Retinal pigment epithelial cell (primary cell): ENCODE data around the gene PKD1L1.
"Not testable (repeated sequence)": the region's sequence is repeated elsewhere in the genome, so short reads cannot be mapped to it uniquely, and the experiment has no call there.

Source experiments
- DNase-seq: peaks from one replicate; pipeline ENCODE4 v3.0.0-alpha.2; 2010; ENCODE audit warnings: low read depth
- H3K4me3 ChIP-seq: 2 replicates; pipeline ENCODE4 v1.5.1; 2011; ENCODE audit warnings: mild to moderate bottlenecking, low read length, control low read depth, moderate library complexity
- TF ChIP-seq, protein P1 (sequence below): conservative IDR thresholded peaks from 2 replicates; pipeline ENCODE4 v1.5.1; 2011; ENCODE audit warnings: low read depth, low read length, control low read depth, inconsistent platforms

The PKD1L1 gene, protein sequence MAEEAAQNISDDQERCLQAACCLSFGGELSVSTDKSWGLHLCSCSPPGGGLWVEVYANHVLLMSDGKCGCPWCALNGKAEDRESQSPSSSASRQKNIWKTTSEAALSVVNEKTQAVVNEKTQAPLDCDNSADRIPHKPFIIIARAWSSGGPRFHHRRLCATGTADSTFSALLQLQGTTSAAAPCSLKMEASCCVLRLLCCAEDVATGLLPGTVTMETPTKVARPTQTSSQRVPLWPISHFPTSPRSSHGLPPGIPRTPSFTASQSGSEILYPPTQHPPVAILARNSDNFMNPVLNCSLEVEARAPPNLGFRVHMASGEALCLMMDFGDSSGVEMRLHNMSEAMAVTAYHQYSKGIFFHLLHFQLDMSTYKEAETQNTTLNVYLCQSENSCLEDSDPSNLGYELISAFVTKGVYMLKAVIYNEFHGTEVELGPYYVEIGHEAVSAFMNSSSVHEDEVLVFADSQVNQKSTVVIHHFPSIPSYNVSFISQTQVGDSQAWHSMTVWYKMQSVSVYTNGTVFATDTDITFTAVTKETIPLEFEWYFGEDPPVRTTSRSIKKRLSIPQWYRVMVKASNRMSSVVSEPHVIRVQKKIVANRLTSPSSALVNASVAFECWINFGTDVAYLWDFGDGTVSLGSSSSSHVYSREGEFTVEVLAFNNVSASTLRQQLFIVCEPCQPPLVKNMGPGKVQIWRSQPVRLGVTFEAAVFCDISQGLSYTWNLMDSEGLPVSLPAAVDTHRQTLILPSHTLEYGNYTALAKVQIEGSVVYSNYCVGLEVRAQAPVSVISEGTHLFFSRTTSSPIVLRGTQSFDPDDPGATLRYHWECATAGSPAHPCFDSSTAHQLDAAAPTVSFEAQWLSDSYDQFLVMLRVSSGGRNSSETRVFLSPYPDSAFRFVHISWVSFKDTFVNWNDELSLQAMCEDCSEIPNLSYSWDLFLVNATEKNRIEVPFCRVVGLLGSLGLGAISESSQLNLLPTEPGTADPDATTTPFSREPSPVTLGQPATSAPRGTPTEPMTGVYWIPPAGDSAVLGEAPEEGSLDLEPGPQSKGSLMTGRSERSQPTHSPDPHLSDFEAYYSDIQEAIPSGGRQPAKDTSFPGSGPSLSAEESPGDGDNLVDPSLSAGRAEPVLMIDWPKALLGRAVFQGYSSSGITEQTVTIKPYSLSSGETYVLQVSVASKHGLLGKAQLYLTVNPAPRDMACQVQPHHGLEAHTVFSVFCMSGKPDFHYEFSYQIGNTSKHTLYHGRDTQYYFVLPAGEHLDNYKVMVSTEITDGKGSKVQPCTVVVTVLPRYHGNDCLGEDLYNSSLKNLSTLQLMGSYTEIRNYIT (N-terminal part only)

DNA sequence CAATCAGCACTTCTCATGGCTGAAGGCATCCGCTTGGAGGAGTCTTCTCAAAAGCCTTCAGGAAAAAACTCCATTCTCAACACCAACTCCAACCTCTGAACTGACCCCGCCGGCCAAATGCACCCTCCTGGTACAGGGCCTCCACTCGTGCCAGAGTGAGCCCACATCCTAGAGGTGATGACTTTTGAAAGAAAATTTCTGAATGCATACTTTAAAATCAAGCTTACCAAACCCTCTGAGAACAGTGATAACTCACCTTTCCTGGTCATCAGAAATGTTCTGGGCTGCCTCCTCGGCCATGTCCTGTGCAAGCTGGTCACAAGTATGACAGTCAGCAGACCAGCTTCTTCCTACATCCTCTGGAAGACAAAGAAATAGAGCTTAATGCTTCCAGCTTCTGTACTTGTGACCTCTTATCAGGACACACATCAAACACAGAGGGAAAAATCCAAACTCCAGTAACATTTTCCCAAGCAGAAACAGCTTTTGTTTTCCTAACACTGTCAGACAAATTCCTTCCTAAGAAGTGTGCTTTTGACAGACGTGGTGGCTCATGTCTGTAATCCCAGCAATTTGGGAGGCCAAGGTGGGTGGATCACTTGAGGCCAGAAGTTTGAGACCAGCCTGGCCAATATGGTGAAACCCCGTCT, at the start of gene PKD1L1:
Gene PKD1L1, minus strand, starts transcription at position 326 of the 650 bp plus-strand sequence. Its CDS starts 26 bp downstream, at position 300.
- no peak for DNase-seq
- no peak within 1 kb of the TSS for H3K4me3 ChIP-seq
- TF ChIP-seq, protein P1, sequence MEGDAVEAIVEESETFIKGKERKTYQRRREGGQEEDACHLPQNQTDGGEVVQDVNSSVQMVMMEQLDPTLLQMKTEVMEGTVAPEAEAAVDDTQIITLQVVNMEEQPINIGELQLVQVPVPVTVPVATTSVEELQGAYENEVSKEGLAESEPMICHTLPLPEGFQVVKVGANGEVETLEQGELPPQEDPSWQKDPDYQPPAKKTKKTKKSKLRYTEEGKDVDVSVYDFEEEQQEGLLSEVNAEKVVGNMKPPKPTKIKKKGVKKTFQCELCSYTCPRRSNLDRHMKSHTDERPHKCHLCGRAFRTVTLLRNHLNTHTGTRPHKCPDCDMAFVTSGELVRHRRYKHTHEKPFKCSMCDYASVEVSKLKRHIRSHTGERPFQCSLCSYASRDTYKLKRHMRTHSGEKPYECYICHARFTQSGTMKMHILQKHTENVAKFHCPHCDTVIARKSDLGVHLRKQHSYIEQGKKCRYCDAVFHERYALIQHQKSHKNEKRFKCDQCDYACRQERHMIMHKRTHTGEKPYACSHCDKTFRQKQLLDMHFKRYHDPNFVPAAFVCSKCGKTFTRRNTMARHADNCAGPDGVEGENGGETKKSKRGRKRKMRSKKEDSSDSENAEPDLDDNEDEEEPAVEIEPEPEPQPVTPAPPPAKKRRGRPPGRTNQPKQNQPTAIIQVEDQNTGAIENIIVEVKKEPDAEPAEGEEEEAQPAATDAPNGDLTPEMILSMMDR: no peak

DNA sequence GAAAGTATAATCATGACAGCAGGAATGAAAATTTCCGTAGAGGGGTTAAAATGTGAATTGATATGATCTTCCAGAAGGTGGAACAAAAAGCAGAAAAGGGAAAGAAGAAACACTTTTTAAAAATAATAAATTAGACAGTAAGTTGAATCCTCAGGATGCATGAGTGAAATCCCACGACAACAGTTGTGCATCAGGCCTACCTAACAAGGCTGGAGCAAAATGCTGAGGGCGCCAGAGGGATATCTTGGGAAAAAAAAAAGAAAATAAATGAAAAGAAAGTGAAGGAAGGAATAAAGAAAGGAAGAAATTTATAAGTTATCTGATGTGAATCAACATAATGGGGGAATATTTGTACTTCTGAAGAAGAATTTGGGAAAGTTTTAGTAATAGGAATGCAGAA, 44.2 kb upstream of the PKD1L1 start:
- no peak for DNase-seq
- peak overlapping the region; percentile 62 for H3K4me3 ChIP-seq
- TF ChIP-seq, protein P1: peak; percentile 19

DNA sequence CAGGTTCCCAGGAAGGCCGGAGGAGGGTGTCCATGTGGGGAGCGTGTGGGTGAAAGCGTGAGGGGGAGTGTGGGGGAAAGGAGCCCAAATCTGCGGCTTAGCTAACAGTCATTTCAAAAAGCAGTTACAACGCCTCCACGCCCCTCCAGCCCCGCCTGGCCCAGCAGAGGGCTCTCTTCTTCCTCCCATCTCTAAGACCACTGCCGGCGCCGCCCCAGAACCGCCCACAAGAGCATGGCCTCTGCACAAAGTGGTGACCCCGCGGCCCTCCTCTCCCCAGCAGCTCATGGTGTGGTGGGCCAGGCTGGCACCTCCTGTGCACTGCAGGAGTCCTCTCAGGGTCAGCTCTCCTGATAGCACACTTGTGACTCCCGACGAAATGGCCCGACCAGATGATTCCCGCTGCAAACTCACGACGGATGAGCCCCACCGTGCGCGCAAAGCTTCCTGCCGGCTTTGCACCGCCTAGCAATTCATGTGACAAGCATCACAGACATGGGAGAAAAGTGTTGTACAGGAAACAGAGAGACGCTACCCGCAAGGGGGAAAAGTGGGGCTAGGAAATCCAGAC, 43.6 kb upstream of the PKD1L1 start:
- TF ChIP-seq, protein P1: peak; percentile 80
- DNase-seq: peak; percentile 30
- peak overlapping the region; percentile 62 for H3K4me3 ChIP-seq

DNA sequence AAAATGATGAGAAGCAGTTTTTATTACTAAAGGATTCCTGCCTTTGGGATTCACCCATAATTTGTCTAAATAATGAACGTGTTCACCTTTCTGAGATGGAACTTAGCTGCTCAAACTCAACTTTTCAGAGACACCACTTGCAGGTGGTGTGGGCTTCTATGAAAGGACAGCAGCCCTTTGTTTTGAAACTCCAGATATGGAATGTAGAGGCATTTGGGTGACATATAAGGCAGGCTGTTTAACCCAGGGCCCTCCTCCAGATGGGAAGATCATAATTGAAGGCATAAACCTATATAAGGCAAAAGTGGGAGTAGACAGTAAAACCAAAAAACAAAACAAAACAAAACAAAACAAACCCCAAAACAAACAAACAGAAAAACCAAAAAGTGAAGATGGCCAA, 43.0 kb upstream of the PKD1L1 start:
- H3K4me3 ChIP-seq: no peak overlapping the region
- TF ChIP-seq, protein P1: no peak
- DNase-seq: no peak

DNA sequence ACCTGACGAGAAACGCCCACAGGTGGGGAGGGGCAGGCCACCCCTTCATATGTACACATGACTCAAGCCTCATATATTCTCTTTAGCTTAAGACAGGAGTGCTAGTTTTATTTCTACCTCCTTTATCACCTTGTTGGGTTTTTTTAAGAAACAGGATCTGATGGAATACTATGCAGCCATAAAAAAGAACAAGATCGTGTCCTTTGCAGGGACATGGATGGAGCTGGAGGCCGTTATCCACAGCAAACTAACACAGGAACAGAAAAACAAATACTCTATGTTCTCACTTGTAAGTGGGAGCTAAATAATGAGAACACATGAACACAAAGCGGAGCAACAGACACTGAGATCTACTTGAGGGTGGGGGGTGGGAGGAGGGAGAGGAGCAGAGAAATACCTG, 42.3 kb upstream of the PKD1L1 start:
- no peak for DNase-seq
- TF ChIP-seq, protein P1: no peak
- H3K4me3 ChIP-seq: no peak overlapping the region

DNA sequence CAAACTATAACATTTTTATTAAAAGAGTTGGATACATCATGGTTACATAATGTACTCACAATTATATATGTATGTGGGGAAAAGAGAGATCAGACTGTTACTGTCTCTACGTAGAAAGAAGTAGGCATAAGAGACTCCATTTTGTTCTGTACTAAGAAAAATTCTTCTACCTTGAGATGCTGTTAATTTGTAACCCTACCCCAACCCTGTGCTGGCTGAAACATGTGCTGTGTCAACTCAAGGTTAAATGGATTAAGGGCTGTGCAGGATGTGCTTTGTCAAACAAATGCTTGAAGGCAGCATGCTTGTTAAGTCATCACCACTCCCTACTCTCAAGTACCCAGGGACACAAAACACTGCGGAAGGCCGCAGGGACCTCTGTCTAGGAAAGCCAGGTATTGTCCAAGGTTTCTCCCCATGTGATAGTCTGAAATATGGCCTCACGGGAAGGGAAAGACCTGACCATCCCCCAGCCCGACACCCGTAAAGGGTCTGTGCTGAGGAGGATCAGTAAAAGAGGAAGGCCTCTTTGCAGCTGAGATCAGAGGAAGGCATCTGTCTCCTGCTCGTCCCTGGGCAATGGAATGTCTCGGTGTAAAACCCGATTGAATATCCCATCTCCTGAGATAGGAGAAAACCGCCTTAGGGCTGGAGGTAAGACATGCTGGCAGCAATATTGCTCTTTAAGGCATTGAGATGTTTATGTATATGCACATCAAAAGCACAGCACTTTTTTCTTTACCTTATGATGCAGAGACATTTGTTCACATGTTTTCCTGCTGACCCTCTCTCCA, 41.5 kb upstream of the PKD1L1 start:
- H3K4me3 ChIP-seq: not testable (repeated sequence)

More for the DNA sequence above, 41.5 kb upstream of the PKD1L1 start:
- DNase-seq: peak; percentile 12
